Measurements from ENCODE around the gene JMJD4. TPM values are rescaled to one million over a fixed set of nuclear protein-coding genes. Genes with fewer than 3 reads are reported as not detected.
A peak's percentile ranks its signal among the peaks of the same experiment; 100 is the strongest.

The JMJD4 gene, protein sequence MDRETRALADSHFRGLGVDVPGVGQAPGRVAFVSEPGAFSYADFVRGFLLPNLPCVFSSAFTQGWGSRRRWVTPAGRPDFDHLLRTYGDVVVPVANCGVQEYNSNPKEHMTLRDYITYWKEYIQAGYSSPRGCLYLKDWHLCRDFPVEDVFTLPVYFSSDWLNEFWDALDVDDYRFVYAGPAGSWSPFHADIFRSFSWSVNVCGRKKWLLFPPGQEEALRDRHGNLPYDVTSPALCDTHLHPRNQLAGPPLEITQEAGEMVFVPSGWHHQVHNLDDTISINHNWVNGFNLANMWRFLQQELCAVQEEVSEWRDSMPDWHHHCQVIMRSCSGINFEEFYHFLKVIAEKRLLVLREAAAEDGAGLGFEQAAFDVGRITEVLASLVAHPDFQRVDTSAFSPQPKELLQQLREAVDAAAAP
- total RNA-seq = 10 to 100 TPM; 13.4 to 20.0 (median 16.7) TPM

DNA sequence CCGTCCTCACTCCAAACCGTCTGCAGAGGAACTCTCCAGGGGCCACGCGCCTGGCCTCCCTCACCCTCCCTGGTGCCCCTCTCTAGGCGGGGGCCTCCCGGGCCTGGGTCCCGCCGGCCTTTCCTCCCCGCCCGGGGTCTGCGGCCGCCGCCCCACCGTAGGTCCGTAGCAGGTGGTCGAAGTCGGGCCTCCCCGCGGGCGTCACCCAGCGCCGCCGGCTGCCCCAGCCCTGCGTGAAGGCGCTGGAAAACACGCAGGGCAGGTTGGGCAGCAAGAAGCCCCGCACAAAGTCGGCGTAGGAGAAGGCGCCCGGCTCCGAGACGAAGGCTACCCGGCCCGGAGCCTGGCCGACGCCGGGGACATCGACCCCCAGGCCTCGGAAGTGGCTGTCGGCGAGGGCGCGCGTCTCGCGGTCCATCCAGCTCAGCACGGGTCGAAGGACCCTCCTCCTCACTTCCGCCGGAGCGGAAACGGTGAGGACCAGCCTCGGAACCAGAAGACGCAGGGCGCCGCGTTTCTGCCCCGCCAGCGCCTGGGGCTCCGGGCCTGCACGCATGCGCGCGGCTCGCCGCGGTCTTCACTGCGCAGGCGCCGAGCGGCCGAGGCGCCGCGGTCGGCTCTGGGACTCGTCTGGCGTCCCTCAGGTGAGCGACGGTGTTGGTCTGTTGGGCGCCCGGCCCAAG, at the start of gene JMJD4, which contains the start of gene SNAP47:
Gene JMJD4, minus strand, starts transcription at position 447 of the 683 bp plus-strand sequence. Its CDS starts 29 bp downstream, at position 418.
Gene SNAP47, plus strand, starts transcription at position 580 of the 683 bp plus-strand sequence. CDS start 12,302 bp downstream, outside the sequence.
- intact Hi-C loops (cut with DNase I) = no loop called here
- Histone ChIP-seq H3K4me3 (peak within 1 kb of the TSS; percentile 88 to 97 (median 94)), H3K9me3 (no peaks in the 10 kb centered on the region), H3K27ac (peak within 1 kb of the TSS; percentile 86 to 93 (median 92)), H3K36me3 (peaks cover 0 to 32% (median 12%) of the 10 kb centered on the region in 3 donors), H3K27me3 (no peaks in the 10 kb centered on the region), H3K4me1 (peaks cover 16 to 50% (median 26%) of the 10 kb centered on the region in 3 donors)
- no CpG with 5 or more reads among the region's 83 CpGs for WGBS, 2 donors
- TF ChIP-seq, protein P1, sequence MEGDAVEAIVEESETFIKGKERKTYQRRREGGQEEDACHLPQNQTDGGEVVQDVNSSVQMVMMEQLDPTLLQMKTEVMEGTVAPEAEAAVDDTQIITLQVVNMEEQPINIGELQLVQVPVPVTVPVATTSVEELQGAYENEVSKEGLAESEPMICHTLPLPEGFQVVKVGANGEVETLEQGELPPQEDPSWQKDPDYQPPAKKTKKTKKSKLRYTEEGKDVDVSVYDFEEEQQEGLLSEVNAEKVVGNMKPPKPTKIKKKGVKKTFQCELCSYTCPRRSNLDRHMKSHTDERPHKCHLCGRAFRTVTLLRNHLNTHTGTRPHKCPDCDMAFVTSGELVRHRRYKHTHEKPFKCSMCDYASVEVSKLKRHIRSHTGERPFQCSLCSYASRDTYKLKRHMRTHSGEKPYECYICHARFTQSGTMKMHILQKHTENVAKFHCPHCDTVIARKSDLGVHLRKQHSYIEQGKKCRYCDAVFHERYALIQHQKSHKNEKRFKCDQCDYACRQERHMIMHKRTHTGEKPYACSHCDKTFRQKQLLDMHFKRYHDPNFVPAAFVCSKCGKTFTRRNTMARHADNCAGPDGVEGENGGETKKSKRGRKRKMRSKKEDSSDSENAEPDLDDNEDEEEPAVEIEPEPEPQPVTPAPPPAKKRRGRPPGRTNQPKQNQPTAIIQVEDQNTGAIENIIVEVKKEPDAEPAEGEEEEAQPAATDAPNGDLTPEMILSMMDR (IDR thresholded peaks at IDR 0.05) = peak in 1 of 6 experiments; percentile 58
- TF ChIP-seq POLR2A (IDR thresholded peaks at IDR 0.05) = peak in 3 of 4 donors; percentile 77 to 86 (median 83)
- DNase-seq = peak; percentile 60

DNA sequence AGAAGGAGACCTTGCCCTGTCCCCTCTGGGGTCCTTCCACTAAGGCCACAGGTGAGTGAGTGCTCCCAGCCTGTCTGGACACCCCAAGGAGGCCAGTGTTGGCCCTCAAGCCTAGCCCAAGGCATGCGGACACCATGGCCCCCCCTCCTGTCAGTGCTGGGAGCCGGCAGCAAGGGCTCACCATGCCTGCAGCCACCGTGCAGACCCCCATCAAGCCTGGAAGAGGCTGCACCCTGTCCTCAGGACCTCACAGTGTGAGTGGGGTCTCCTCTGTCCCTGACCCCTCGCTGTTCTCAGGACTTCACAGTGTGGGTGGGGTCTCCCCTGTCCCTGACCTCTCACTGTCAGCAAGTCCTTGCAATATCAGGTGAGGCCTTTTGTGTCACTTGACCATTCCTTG, 47.1 kb upstream of the JMJD4 start:
- H3K9me3 ChIP-seq = no peaks in the 10 kb centered on the region
- peaks cover 0 to 33% (median 0%) of the 10 kb centered on the region in 3 donors for H3K36me3 ChIP-seq
- no peak for TF ChIP-seq POLR2A (IDR thresholded peaks at IDR 0.05)
- TF ChIP-seq, protein P1 (IDR thresholded peaks at IDR 0.05) = no peak
- WGBS, 2 donors = 62 to 94% methylated on average over 3 of the region's 4 CpGs
- H3K4me3 ChIP-seq = no peak overlapping the region
- no peak overlapping the region for H3K27ac ChIP-seq
- no peak for DNase-seq
- H3K4me1 ChIP-seq = peaks cover 10 to 32% (median 11%) of the 10 kb centered on the region in 3 donors
- H3K27me3 ChIP-seq = peaks cover 0 to 14% (median 0%) of the 10 kb centered on the region in 4 donors
- intact Hi-C loops (cut with DNase I) = loop anchor here (10.0 kb wide), 1 partner anchor 303 kb away; the partner anchor contains the start of gene ARF1

DNA sequence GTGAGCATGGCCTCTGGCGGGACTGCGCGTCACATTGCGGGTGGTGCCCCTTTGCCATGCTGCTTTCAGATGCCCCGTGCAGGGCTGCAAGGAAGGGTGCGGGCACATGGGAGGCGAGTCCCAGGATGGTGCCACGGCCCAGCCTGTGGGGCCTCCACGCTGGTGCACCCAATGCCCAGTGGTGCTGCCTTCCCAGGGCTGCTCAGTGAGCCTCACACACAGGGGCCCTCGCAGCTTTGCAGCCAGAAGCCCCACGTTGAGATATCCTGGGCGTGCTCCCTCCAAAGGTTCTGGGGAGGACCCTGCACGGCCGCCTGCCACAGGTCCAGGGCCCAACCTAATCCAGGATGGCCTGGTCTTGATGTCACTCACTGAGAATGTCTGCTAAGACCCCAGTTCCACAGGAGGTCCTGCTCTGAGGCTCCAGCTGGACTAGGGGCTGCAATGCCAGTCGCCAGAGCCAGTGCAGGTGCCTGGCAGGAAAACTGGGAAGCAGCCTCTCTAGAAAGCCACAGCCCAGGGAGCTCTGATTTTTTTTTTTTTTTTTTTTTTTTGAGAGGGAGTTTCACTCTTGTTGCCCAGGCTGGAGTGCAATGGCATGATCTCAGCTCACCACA, 46.3 kb upstream of the JMJD4 start:
- Histone ChIP-seq H3K4me1 (peaks cover 2 to 24% (median 3%) of the 10 kb centered on the region in 3 donors), H3K4me3 (no peak overlapping the region), H3K27ac (no peak overlapping the region), H3K27me3 (peaks cover 0 to 9% (median 0%) of the 10 kb centered on the region in 4 donors), H3K36me3 (peaks cover 0 to 41% (median 0%) of the 10 kb centered on the region in 3 donors), H3K9me3 (no peaks in the 10 kb centered on the region)
- DNase-seq = no peak
- 96 to 100% methylated on average over 4 to 5 of the region's 15 CpGs for WGBS, 2 donors
- no peak for TF ChIP-seq POLR2A (IDR thresholded peaks at IDR 0.05)
- TF ChIP-seq, protein P1 (IDR thresholded peaks at IDR 0.05) = no peak
- intact Hi-C loops (cut with DNase I) = loop anchor here (10.0 kb wide), 1 partner anchor 303 kb away; the partner anchor contains the start of gene ARF1

DNA sequence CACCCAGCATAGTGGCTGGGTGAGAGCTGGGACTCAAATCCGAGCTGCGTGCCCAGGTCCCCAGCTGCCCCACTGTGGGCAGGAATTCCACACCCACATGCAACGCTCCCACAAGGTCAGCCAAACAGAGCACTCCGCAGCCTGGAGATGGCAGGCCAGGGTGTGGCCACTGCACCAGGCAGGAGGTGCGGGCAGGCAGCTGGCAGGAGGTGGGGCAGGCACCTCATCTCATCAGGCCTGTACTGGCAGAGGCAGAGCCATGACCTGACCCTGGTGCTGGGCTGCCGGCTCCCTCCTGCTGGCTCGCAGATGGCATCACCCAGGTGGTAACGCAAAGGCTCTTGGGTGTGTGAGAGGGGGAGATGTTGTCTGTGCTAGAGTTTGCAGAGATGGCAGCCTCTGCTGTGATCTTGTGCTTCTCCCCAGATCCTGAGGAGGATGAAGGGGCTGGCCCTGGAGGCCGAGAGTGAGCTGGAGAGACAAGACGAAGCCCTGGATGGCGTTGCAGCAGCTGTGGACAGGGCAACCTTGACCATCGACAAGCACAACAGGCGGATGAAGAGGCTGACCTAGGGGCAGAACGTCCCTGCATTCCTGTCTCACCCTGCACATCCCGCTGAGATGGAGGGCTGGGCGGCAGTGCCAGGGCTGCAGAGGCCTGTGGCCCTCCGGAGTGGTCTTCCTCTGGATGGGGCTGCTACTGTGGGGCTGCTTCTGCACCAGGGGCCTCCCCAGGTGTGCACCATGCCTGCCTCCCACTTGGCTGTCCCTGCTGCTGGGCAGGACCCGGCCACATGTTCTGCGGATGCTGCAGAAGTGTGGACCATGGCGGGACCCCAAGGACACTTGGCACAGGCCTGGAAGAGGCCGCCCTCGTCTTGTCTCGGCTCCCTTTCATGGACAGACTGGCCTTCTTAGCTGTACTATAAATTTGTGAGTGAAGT, 45.3 kb upstream of the JMJD4 start:
- no peak for TF ChIP-seq POLR2A (IDR thresholded peaks at IDR 0.05)
- TF ChIP-seq, protein P1 (IDR thresholded peaks at IDR 0.05) = no peak
- intact Hi-C loops (cut with DNase I) = loop anchor here (10.0 kb wide), 1 partner anchor 304 kb away; the partner anchor contains the start of gene ARF1
- 86 to 92% methylated on average over 13 to 14 of the region's 23 CpGs for WGBS, 2 donors
- Histone ChIP-seq H3K27ac (no peak overlapping the region), H3K27me3 (no peaks in the 10 kb centered on the region), H3K4me3 (no peak overlapping the region), H3K36me3 (peaks cover 0 to 52% (median 3%) of the 10 kb centered on the region in 3 donors), H3K9me3 (no peaks in the 10 kb centered on the region), H3K4me1 (peaks cover 0 to 19% (median 0%) of the 10 kb centered on the region in 3 donors)
- no peak for DNase-seq
